IPS-NIHi11 (cell line): Measurements from ENCODE around the gene LDLRAD3.

ENCODE experiments used
- DNase-seq: peaks from one replicate; pipeline ENCODE4 v3.0.0; 2012; ENCODE audit warnings: mixed read lengths, low spot score

LDLRAD3 gene

GRCh38 chr11:36077886-36078685 is 134.2 kb downstream of the LDLRAD3 start:
- DNase-seq, result no peak

GRCh38 chr11:36078686-36079055 is 134.8 kb downstream of the LDLRAD3 start:
- no peak for DNase-seq

GRCh38 chr11:36079878-36080675 is 136.2 kb downstream of the LDLRAD3 start:
- no peak for DNase-seq

- DNase-seq, result no peak
These were observed 137.5 kb downstream of the LDLRAD3 start for GRCh38 chr11:36081274-36081945.

GRCh38 chr11:36086366-36086765 is 142.5 kb downstream of the LDLRAD3 start:
- DNase-seq, result peak; percentile 17

- no peak for DNase-seq
These were observed 144.6 kb downstream of the LDLRAD3 start for GRCh38 chr11:36088266-36088972.

GRCh38 chr11:36089920-36090319 is 146.1 kb downstream of the LDLRAD3 start:
- no peak for DNase-seq

GRCh38 chr11:36090356-36091109 is 146.7 kb downstream of the LDLRAD3 start:
- peak; percentile 12 for DNase-seq

- no peak for DNase-seq
These were observed 147.5 kb downstream of the LDLRAD3 start for GRCh38 chr11:36091256-36091811.

GRCh38 chr11:36092314-36093030 is 148.6 kb downstream of the LDLRAD3 start:
- DNase-seq, result peak; percentile 25

- DNase-seq, result no peak
These were observed 149.7 kb downstream of the LDLRAD3 start for GRCh38 chr11:36093548-36093947.

- no peak for DNase-seq
These were observed 150.3 kb downstream of the LDLRAD3 start for GRCh38 chr11:36094164-36094563.

- DNase-seq, result no peak
These were observed 151.9 kb downstream of the LDLRAD3 start for GRCh38 chr11:36095716-36096115.

- no peak for DNase-seq
These were observed 153.4 kb downstream of the LDLRAD3 start for GRCh38 chr11:36097219-36097650.

GRCh38 chr11:36098087-36098486 is 154.2 kb downstream of the LDLRAD3 start:
- DNase-seq, result no peak

GRCh38 chr11:36098853-36099375 is 155.1 kb downstream of the LDLRAD3 start:
- DNase-seq, result no peak

- no peak for DNase-seq
These were observed 157.6 kb downstream of the LDLRAD3 start for GRCh38 chr11:36101466-36101865.

GRCh38 chr11:36102868-36103267 is 159.0 kb downstream of the LDLRAD3 start:
- no peak for DNase-seq

GRCh38 chr11:36103933-36104530 is 160.2 kb downstream of the LDLRAD3 start:
- no peak for DNase-seq

GRCh38 chr11:36104660-36104992 is 160.8 kb downstream of the LDLRAD3 start:
- no peak for DNase-seq
